Endothelial cell of umbilical vein (primary cell): Measurements from ENCODE around the gene UGT3A2. TPM values are rescaled to one million over a fixed set of nuclear protein-coding genes. Genes with fewer than 3 reads are reported as not detected.

Experiments
- BruUV-seq: library from RNA; stranded (reverse); fragments of 400-500 nt; replicated peaks from 2 replicates; lab custom pipeline; 2021; lab: Mats Ljungman, UMichigan
- CTCF ChIA-PET: fragments of 300-600, 350-600 bp; sonication (Branson Sonifier 250); formaldehyde crosslinking; loops from one replicate; lab custom pipeline; 2021; ENCODE audit warnings: antibody characterized with exemption, inconsistent platforms; lab: Charles Lee
- POLR2A ChIA-PET: fragments of 300-600, 350-600 bp; sonication (Branson Sonifier 250); formaldehyde crosslinking; loops from one replicate; lab custom pipeline; 2021; ENCODE audit warnings: antibody characterized with exemption, inconsistent platforms; lab: Charles Lee
- DNase-seq: peaks from one replicate; pipeline ENCODE4 v3.0.0-alpha.2; 2011; ENCODE audit warnings: low read depth, low spot score
- FAIRE-seq: peaks from 2 replicates; lab custom pipeline; 2011; peaks lifted over from hg19 to GRCh38; lab: Jason Lieb, UNC
- H2AFZ ChIP-seq: 2 replicates; pipeline ENCODE4 v1.6.0; 2012; ENCODE audit warnings: low read depth, low read length, control low read depth, inconsistent platforms
- H3K27ac ChIP-seq: 2 replicates; pipeline ENCODE4 v1.5.1; 2011; ENCODE audit warnings: low read depth, mild to moderate bottlenecking, control low read depth, low read length, moderate library complexity; ENCODE audit not compliant: insufficient read depth
- H3K27me3 ChIP-seq, 2 experiments: 2 replicates each; pipeline versions ENCODE4 v1.6.0 to v1.6.1; 2011; ENCODE audit warnings: low read length in 2 of 2, mixed read lengths in 1 of 2; ENCODE audit not compliant: control insufficient read depth in 2 of 2, insufficient read depth in 2 of 2
- H3K36me3 ChIP-seq, 2 experiments: 2 replicates in 1 of 2; 3 replicates in 1 of 2; pipeline ENCODE4 v1.5.1; 2011; ENCODE audit warnings: low read length in 2 of 2, mild to moderate bottlenecking in 1 of 2, moderate library complexity in 1 of 2; ENCODE audit not compliant: control insufficient read depth in 2 of 2, insufficient read depth in 2 of 2; ENCODE audit errors: extremely low read depth in 1 of 2
- H3K4me1 ChIP-seq: 3 replicates; pipeline ENCODE4 v1.5.1; 2011; ENCODE audit warnings: mild to moderate bottlenecking, low read length; ENCODE audit not compliant: control insufficient read depth, insufficient read depth; ENCODE audit errors: extremely low read depth
- H3K4me2 ChIP-seq: 2 replicates; pipeline ENCODE4 v1.6.1; 2011; ENCODE audit warnings: low read length, control low read depth, mixed read lengths; ENCODE audit not compliant: insufficient read depth
- H3K4me3 ChIP-seq, 3 experiments: fragments of 200-600 bp in 1 of 3; sonication (generic), shearing (Covaris generic) in 1 of 3; replicated peaks in 1 of 3; 2 replicates each; pipeline ENCODE4 v1.5.1; 2011 to 2016; ENCODE audit warnings: control low read depth in 3 of 3, low read length in 3 of 3, mild to moderate bottlenecking in 2 of 3, inconsistent platforms in 1 of 3, low read depth in 1 of 3, moderate library complexity in 1 of 3; ENCODE audit not compliant: insufficient read depth in 1 of 3
- H3K79me2 ChIP-seq: 2 replicates; pipeline ENCODE4 v1.6.0; 2012; ENCODE audit warnings: low read length, inconsistent platforms; ENCODE audit not compliant: control insufficient read depth, insufficient read depth
- H3K9ac ChIP-seq: replicated peaks from 2 replicates; pipeline ENCODE3; 2011; ENCODE audit warnings: low read length, control low read depth; ENCODE audit not compliant: insufficient read depth; ENCODE audit errors: extremely low read depth
- H3K9me1 ChIP-seq: replicated peaks from 3 replicates; pipeline ENCODE4 v1.6.0; 2011; ENCODE audit warnings: mild to moderate bottlenecking, low read length; ENCODE audit not compliant: control insufficient read depth, insufficient read depth; ENCODE audit errors: extremely low read depth
- H3K9me3 ChIP-seq: replicated peaks from 2 replicates; pipeline ENCODE4 v1.5.1; 2012; ENCODE audit warnings: low read length, inconsistent platforms; ENCODE audit not compliant: control insufficient read depth, insufficient read depth
- H4K20me1 ChIP-seq: replicated peaks from 2 replicates; pipeline ENCODE3; 2011; ENCODE audit warnings: mild to moderate bottlenecking, low read length; ENCODE audit not compliant: control insufficient read depth, insufficient read depth; ENCODE audit errors: extremely low read depth
- EZH2 ChIP-seq: IDR thresholded peaks from 2 replicates; pipeline ENCODE4 v1.6.1; 2012; ENCODE audit warnings: borderline replicate concordance, low read depth, mild to moderate bottlenecking, moderate library complexity, low read length, inconsistent platforms; ENCODE audit not compliant: severe bottlenecking
- FOS ChIP-seq: IDR thresholded peaks from 2 replicates; pipeline ENCODE4 v1.6.1; 2011; ENCODE audit warnings: mild to moderate bottlenecking, low read length, moderate library complexity, borderline replicate concordance; ENCODE audit not compliant: insufficient read depth
- GATA2 ChIP-seq: IDR thresholded peaks from 2 replicates; pipeline ENCODE4 v1.7.0; 2011; ENCODE audit warnings: low read depth, mild to moderate bottlenecking, moderate library complexity, mixed read lengths, low read length; ENCODE audit not compliant: insufficient read length, insufficient read depth
- JUN ChIP-seq: IDR thresholded peaks from 2 replicates; pipeline ENCODE4 v1.6.1; 2011; ENCODE audit warnings: borderline replicate concordance, low read depth; ENCODE audit not compliant: insufficient read length, insufficient read depth
- MYC ChIP-seq: IDR thresholded peaks from one replicate; pipeline ENCODE4 v1.6.1; 2011; ENCODE audit warnings: mild to moderate bottlenecking, low read depth, low read length
- POLR2AphosphoS5 ChIP-seq: IDR thresholded peaks from 2 replicates; pipeline ENCODE4 v1.6.1; 2012; ENCODE audit warnings: low read depth, mild to moderate bottlenecking, control low read depth, low read length, moderate library complexity; ENCODE audit not compliant: insufficient read depth
- dilution Hi-C: fragments of 300-500 bp; cut with MboI; formaldehyde crosslinking; loops from one replicate; pipeline ENCODE4 v1.15.0; 2019; ENCODE audit warnings: low sequenced_read_pairs; ENCODE audit not compliant: extremely low pct_ligation_motif_present
- intact Hi-C: fragments of 100-400 bp; cut with micrococcal nuclease; formaldehyde crosslinking; loops from one replicate; pipeline ENCODE4 v1.10.0; 2022
- polyA plus RNA-seq, 4 experiments: library from polyadenylated mRNA; depleted of rRNA in 3 of 4; stranded (reverse) in 3 of 4; unstranded in 1 of 4; fragments of >200 nt; gene quantifications; 2 replicates each; pipeline versions ENCODE4 v1.2.1 to v1.2.3, GENCODE V29; 2011 to 2012; ENCODE audit warnings: missing spikeins in 1 of 4
- total RNA-seq: library from RNA; stranded (reverse); gene quantifications from 2 replicates; pipeline ENCODE4 v1.2.3, GENCODE V29; 2021
- TF ChIP-seq, protein P1 (sequence below), 2 donors: IDR thresholded peaks; 1 replicate in 1 of 2; 2 replicates in 1 of 2; pipeline ENCODE4 v1.5.1; 2011; ENCODE audit warnings: low read length in 2 of 2, mild to moderate bottlenecking in 2 of 2, moderate library complexity in 2 of 2, control low read depth in 1 of 2, inconsistent platforms in 1 of 2, low read depth in 1 of 2; ENCODE audit not compliant: insufficient read depth in 1 of 2; ENCODE audit errors: extremely low read depth in 1 of 2

The UGT3A2 gene
- total and polyA plus RNA-seq, 2 donors (not counting 3 experiments of a cell fraction or from before 2014, with no cell fraction given), result not detected

- POLR2A ChIA-PET, result no interaction called here
- no peak overlapping the region for H3K4me3 ChIP-seq
- FAIRE-seq, result no peak
- no peaks in the 10 kb centered on the region for H3K79me2 ChIP-seq
- no peak overlapping the region for H3K9ac ChIP-seq
- dilution Hi-C loops (no loop called here), intact Hi-C loops (no loop called here)
- no TSS peak for BruUV-seq
- no peak overlapping the region for H3K4me2 ChIP-seq
- H3K4me1 ChIP-seq, result no peaks in the 10 kb centered on the region
- H3K9me1 ChIP-seq, result no peaks in the 10 kb centered on the region
- H4K20me1 ChIP-seq, result no peaks in the 10 kb centered on the region
- DNase-seq, result no peak
- no peaks in the 10 kb centered on the region for H3K27me3 ChIP-seq
- no peak for TF ChIP-seq MYC
- CTCF ChIA-PET, result no interaction called here
- H3K36me3 ChIP-seq, result no peaks in the 10 kb centered on the region
- H3K9me3 ChIP-seq, result no peaks in the 10 kb centered on the region
- H2AFZ ChIP-seq, result no peak overlapping the region
- no peak overlapping the region for H3K27ac ChIP-seq
Observed at GRCh38 chr5:36029914-36030313, 36.8 kb downstream of the UGT3A2 start.

DNA sequence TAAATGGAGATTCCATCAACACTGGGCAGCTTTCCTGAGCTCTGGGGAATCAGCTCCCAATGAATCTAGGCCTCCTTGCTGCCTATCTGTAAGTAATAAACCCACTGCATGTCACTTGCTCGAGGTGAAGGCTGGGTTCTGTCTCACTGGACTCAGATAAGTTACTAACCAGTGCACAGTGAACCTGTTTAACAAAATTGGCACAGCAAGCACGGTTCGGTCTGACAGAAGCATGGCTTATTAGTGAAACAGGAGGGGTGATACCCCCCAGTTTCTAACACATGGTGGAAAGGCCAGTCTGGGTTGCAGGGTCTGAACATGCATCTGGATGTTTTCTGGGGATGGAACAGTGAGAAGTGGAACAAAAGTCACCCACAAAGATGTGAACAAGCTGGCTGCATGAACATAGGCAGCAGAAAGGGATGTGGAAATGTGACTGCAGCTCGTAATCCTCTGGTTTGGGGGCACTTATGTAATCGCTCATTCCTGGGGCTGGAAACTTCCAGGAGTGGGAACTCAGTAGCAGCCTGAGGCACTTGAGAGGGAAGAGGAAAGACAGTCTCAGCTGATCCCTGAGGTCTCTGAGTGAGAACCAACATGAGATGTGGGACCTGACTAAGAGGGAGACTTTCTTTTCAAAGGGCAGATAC is 37.7 kb downstream of the UGT3A2 start:
- ChIA-PET CTCF (no interaction called here), POLR2A (no interaction called here)
- no peak overlapping the region for H3K9ac ChIP-seq
- H3K27ac ChIP-seq, result no peak overlapping the region
- no peaks in the 10 kb centered on the region for H3K4me1 ChIP-seq
- DNase-seq (no peak), FAIRE-seq (no peak)
- H3K9me3 ChIP-seq, result no peaks in the 10 kb centered on the region
- no peaks in the 10 kb centered on the region for H4K20me1 ChIP-seq
- no peak overlapping the region for H3K4me3 ChIP-seq
- dilution Hi-C loops (no loop called here), intact Hi-C loops (no loop called here)
- BruUV-seq, result no TSS peak
- TF ChIP-seq EZH2, result no peak
- no peak for TF ChIP-seq MYC
- no peak for TF ChIP-seq FOS
- TF ChIP-seq, protein P1, sequence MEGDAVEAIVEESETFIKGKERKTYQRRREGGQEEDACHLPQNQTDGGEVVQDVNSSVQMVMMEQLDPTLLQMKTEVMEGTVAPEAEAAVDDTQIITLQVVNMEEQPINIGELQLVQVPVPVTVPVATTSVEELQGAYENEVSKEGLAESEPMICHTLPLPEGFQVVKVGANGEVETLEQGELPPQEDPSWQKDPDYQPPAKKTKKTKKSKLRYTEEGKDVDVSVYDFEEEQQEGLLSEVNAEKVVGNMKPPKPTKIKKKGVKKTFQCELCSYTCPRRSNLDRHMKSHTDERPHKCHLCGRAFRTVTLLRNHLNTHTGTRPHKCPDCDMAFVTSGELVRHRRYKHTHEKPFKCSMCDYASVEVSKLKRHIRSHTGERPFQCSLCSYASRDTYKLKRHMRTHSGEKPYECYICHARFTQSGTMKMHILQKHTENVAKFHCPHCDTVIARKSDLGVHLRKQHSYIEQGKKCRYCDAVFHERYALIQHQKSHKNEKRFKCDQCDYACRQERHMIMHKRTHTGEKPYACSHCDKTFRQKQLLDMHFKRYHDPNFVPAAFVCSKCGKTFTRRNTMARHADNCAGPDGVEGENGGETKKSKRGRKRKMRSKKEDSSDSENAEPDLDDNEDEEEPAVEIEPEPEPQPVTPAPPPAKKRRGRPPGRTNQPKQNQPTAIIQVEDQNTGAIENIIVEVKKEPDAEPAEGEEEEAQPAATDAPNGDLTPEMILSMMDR (IDR thresholded peaks at IDR 0.05; ENCODE audit: extremely low read depth in 1 of 2, insufficient read depth in 1 of 2, low read depth in 1 of 2, low read length in 2 of 2), result no peak
- no peak for TF ChIP-seq JUN
- TF ChIP-seq GATA2, result no peak
- no peak for TF ChIP-seq POLR2AphosphoS5
- no peaks in the 10 kb centered on the region for H3K27me3 ChIP-seq
- H3K9me1 ChIP-seq, result no peaks in the 10 kb centered on the region
- no peak overlapping the region for H2AFZ ChIP-seq
- H3K4me2 ChIP-seq, result no peak overlapping the region
- no peaks in the 10 kb centered on the region for H3K79me2 ChIP-seq
- no peaks in the 10 kb centered on the region for H3K36me3 ChIP-seq
